ENCODE results near the gene VAV1.
A peak's percentile ranks its signal among the peaks of the same experiment; 100 is the strongest.

VAV1 gene

GRCh38 chr19:6734096-6734696, 38.3 kb upstream of the VAV1 start:
- TF ChIP-seq CTCF (conservative IDR thresholded peaks at IDR 0.05) (no peak), ZFX (IDR thresholded peaks at IDR 0.05) (no peak)
- H3K27ac ChIP-seq = no peak overlapping the region

GRCh38 chr19:6735181-6735911, 37.2 kb upstream of the VAV1 start:
- no peak overlapping the region for H3K27ac ChIP-seq
- TF ChIP-seq CTCF (conservative IDR thresholded peaks at IDR 0.05) (no peak), ZFX (IDR thresholded peaks at IDR 0.05) (no peak)

GRCh38 chr19:6736169-6736916, 36.2 kb upstream of the VAV1 start:
- peak overlapping the region; percentile 86 for H3K27ac ChIP-seq
- TF ChIP-seq CTCF (conservative IDR thresholded peaks at IDR 0.05) = peak; percentile 72
- no peak for TF ChIP-seq ZFX (IDR thresholded peaks at IDR 0.05)

GRCh38 chr19:6736917-6737283, 35.6 kb upstream of the VAV1 start:
- TF ChIP-seq CTCF (conservative IDR thresholded peaks at IDR 0.05) (peak; percentile 48), ZFX (IDR thresholded peaks at IDR 0.05) (no peak)
- peak overlapping the region; percentile 86 for H3K27ac ChIP-seq

DNA sequence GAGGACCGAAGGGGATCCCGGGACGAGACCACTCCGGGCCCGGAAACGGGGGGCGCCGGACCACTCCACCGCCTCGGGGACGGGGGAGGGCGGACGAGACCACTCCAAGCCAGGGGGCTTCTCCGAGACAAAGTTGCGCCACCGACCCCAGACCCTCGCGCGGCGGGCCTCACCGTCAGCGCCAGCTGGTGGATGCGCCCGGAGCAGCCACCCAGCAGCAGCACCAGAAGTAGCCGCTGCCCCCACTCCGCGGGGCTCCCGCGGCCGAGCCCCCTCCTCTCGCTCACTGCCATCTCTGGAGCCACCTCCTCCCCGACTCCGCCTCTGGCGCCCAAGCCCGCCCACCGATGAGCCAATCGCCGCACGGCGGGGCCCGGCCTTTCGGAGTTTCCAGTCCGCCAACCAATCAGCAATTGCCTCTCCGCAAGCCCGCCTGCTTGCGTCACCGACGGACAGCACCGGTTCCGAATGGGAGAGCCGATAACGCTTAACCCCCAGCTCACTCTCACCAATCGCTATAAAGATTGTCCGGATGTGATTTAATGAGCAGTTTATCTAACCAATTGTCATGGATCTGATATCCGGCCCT, 35.1 kb upstream of the VAV1 start, which contains the start of gene GPR108:
Gene GPR108, minus strand, starts transcription at position 297 of the 589 bp plus-strand sequence. Its CDS starts 4 bp downstream, at position 293.
- TF ChIP-seq ZFX (IDR thresholded peaks at IDR 0.05) (no peak), CTCF (conservative IDR thresholded peaks at IDR 0.05) (no peak)
- H3K27ac ChIP-seq = peak within 1 kb of the TSS; percentile 86

GRCh38 chr19:6737873-6738786, 34.4 kb upstream of the VAV1 start:
- TF ChIP-seq CTCF (conservative IDR thresholded peaks at IDR 0.05) (peak; percentile 87), ZFX (IDR thresholded peaks at IDR 0.05) (no peak)
- H3K27ac ChIP-seq = peak overlapping the region; percentile 76

All from C4-2B (cell line).